ENCODE results near the gene RAP1GAP. TPM values are rescaled to one million over a fixed set of nuclear protein-coding genes. Genes with fewer than 3 reads are reported as not detected.

The RAP1GAP gene
- polyA plus RNA-seq, 3 donors, result 0.04 TPM; not detected in 2

- no peak overlapping the region for H3K4me3 ChIP-seq (replicated peaks in 1 of 3; ENCODE audit: low read depth in 2 of 3, low read length in 3 of 3)
- H3K36me3 Mint-ChIP-seq, result no peaks in the 10 kb centered on the region
- no peaks in the 10 kb centered on the region for H3K4me1 Mint-ChIP-seq
- no peak overlapping the region for H3K27ac ChIP-seq (ENCODE audit: low read depth in 1 of 2, low read length in 2 of 2)
- no peak overlapping the region for H3K9ac ChIP-seq (ENCODE audit: insufficient read depth, low read length, poor library complexity, severe bottlenecking)
- H3K27ac Mint-ChIP-seq, result no peak overlapping the region
- H3K36me3 ChIP-seq (replicated peaks in 1 of 2; ENCODE audit: control insufficient read depth in 1 of 2, insufficient read depth in 2 of 2, low read length in 2 of 2), result no peaks in the 10 kb centered on the region
- H3K79me2 ChIP-seq (ENCODE audit: insufficient read depth, low read length), result no peaks in the 10 kb centered on the region
- no peak overlapping the region for H3K4me2 ChIP-seq (replicated peaks; ENCODE audit: extremely low read depth, low read length, poor library complexity, severe bottlenecking)
- H3K27me3 Mint-ChIP-seq (ENCODE audit: low read depth in 3 of 3), result peaks cover 29 to 36% (median 35%) of the 10 kb centered on the region in 3 donors
- no peaks in the 10 kb centered on the region for H3K9me3 ChIP-seq (replicated peaks in 1 of 2; ENCODE audit: control insufficient read depth in 1 of 2, insufficient read depth in 1 of 2, low read length in 2 of 2)
- TF ChIP-seq, protein P1, sequence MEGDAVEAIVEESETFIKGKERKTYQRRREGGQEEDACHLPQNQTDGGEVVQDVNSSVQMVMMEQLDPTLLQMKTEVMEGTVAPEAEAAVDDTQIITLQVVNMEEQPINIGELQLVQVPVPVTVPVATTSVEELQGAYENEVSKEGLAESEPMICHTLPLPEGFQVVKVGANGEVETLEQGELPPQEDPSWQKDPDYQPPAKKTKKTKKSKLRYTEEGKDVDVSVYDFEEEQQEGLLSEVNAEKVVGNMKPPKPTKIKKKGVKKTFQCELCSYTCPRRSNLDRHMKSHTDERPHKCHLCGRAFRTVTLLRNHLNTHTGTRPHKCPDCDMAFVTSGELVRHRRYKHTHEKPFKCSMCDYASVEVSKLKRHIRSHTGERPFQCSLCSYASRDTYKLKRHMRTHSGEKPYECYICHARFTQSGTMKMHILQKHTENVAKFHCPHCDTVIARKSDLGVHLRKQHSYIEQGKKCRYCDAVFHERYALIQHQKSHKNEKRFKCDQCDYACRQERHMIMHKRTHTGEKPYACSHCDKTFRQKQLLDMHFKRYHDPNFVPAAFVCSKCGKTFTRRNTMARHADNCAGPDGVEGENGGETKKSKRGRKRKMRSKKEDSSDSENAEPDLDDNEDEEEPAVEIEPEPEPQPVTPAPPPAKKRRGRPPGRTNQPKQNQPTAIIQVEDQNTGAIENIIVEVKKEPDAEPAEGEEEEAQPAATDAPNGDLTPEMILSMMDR (IDR thresholded peaks at IDR 0.05), result no peak
- H3K9me3 Mint-ChIP-seq, result peaks cover 0 to 4% (median 2%) of the 10 kb centered on the region in 7 donors
- H3K4me1 ChIP-seq (ENCODE audit: control insufficient read depth in 1 of 2, insufficient read depth in 2 of 2, low read length in 2 of 2), result no peaks in the 10 kb centered on the region
- 89% methylated on average over 7 of the region's 13 CpGs for WGBS (ENCODE audit: insufficient coverage)
- intact Hi-C loops (cut with micrococcal nuclease), result no loop called here
- no peak for DNase-seq
- H4K20me1 ChIP-seq (ENCODE audit: insufficient read depth, low read length), result no peaks in the 10 kb centered on the region
- no peak overlapping the region for H2AFZ ChIP-seq (ENCODE audit: insufficient read depth, low read depth, low read length, poor library complexity, severe bottlenecking)
- H3K4me3 Mint-ChIP-seq, result no peak overlapping the region
- H3K27me3 ChIP-seq (ENCODE audit: control insufficient read depth in 2 of 2, insufficient read depth in 2 of 2, low read length in 2 of 2), result peaks cover 0 to 21% of the 10 kb centered on the region in 2 donors
Observed at GRCh38 chr1:21572735-21573277, 96.4 kb downstream of the RAP1GAP start.

- Mint-ChIP-seq H3K4me1 (no peaks in the 10 kb centered on the region), H3K9me3 (peaks cover 0 to 4% (median 2%) of the 10 kb centered on the region in 7 donors), H3K27me3 (ENCODE audit: low read depth in 3 of 3) (peaks cover 29 to 36% (median 36%) of the 10 kb centered on the region in 3 donors), H3K36me3 (no peaks in the 10 kb centered on the region), H3K27ac (peak overlapping the region in 1 of 7 donors; percentile 19), H3K4me3 (no peak overlapping the region)
- no peak for DNase-seq
- 100% methylated on average over 4 of the region's 6 CpGs for WGBS (ENCODE audit: insufficient coverage)
- H2AFZ ChIP-seq (ENCODE audit: insufficient read depth, low read depth, low read length, poor library complexity, severe bottlenecking), result no peak overlapping the region
- no peaks in the 10 kb centered on the region for H4K20me1 ChIP-seq (ENCODE audit: insufficient read depth, low read length)
- H3K79me2 ChIP-seq (ENCODE audit: insufficient read depth, low read length), result no peaks in the 10 kb centered on the region
- no peak overlapping the region for H3K9ac ChIP-seq (ENCODE audit: insufficient read depth, low read length, poor library complexity, severe bottlenecking)
- TF ChIP-seq, protein P1 (IDR thresholded peaks at IDR 0.05), result no peak
- H3K27ac ChIP-seq (ENCODE audit: low read depth in 1 of 2, low read length in 2 of 2), result no peak overlapping the region
- intact Hi-C loops (cut with micrococcal nuclease), result no loop called here
- no peaks in the 10 kb centered on the region for H3K36me3 ChIP-seq (replicated peaks in 1 of 2; ENCODE audit: control insufficient read depth in 1 of 2, insufficient read depth in 2 of 2, low read length in 2 of 2)
- H3K4me1 ChIP-seq (ENCODE audit: control insufficient read depth in 1 of 2, insufficient read depth in 2 of 2, low read length in 2 of 2), result no peaks in the 10 kb centered on the region
- peaks cover 0 to 21% of the 10 kb centered on the region in 2 donors for H3K27me3 ChIP-seq (ENCODE audit: control insufficient read depth in 2 of 2, insufficient read depth in 2 of 2, low read length in 2 of 2)
- no peak overlapping the region for H3K4me3 ChIP-seq (replicated peaks in 1 of 3; ENCODE audit: low read depth in 2 of 3, low read length in 3 of 3)
- no peak overlapping the region for H3K4me2 ChIP-seq (replicated peaks; ENCODE audit: extremely low read depth, low read length, poor library complexity, severe bottlenecking)
- no peaks in the 10 kb centered on the region for H3K9me3 ChIP-seq (replicated peaks in 1 of 2; ENCODE audit: control insufficient read depth in 1 of 2, insufficient read depth in 1 of 2, low read length in 2 of 2)
Observed at GRCh38 chr1:21572221-21572620, 96.9 kb downstream of the RAP1GAP start.
